Measurements from ENCODE around the gene FLNB. TPM values are rescaled to one million over a fixed set of nuclear protein-coding genes. Genes with fewer than 3 reads are reported as not detected.

The FLNB gene
- total and polyA plus RNA-seq, 9 of the 15 experiments (the other 6 are each of a cell fraction or from before 2014, with no cell fraction given), result 9.4 to 48.1 (median 25.6) TPM

DNA sequence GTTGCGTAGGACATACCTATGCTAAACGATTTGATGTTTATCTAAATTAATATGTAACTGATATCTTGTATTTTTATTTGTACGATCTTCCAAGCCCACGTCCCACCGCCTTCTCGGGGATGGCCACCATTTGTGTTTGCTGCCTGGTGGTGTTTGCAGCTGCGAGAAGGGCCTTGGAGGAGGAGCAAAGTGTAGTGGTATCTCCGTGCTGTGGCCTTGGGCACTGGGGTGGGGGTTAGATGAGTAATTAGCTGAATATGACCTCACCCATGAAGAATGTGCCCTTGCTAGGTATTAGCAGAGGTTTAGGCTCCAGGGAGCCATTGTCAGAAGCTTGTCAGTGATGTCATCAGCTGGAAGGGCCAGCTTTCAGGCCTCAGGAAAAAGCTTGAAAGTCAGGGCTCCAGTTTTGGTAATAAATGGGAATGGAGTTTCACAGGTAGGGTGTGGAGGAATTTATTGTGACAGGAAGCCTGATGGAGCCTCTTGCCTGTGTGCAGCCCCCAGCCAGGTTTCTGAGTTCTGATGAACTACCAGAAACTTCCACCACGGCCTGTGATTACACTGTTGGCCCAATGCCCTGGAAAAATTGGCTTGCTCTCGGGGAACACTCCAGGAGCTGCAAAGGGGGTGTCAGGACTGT, 41.0 kb downstream of the FLNB start (continued):
- TF ChIP-seq CTBP1 (IDR thresholded peaks at IDR 0.05; ENCODE audit: borderline replicate concordance), result 0 out of 2 replicates have a peak, but pooled peaks have one; percentile 25
- TF ChIP-seq, protein P1, sequence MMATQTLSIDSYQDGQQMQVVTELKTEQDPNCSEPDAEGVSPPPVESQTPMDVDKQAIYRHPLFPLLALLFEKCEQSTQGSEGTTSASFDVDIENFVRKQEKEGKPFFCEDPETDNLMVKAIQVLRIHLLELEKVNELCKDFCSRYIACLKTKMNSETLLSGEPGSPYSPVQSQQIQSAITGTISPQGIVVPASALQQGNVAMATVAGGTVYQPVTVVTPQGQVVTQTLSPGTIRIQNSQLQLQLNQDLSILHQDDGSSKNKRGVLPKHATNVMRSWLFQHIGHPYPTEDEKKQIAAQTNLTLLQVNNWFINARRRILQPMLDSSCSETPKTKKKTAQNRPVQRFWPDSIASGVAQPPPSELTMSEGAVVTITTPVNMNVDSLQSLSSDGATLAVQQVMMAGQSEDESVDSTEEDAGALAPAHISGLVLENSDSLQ (IDR thresholded peaks at IDR 0.05), result no peak
- peak; percentile 31; the same call in 1 of the 2 replicates for TF ChIP-seq CREM (IDR thresholded peaks at IDR 0.05; ENCODE audit: low read depth)
- TF ChIP-seq, protein P2, sequence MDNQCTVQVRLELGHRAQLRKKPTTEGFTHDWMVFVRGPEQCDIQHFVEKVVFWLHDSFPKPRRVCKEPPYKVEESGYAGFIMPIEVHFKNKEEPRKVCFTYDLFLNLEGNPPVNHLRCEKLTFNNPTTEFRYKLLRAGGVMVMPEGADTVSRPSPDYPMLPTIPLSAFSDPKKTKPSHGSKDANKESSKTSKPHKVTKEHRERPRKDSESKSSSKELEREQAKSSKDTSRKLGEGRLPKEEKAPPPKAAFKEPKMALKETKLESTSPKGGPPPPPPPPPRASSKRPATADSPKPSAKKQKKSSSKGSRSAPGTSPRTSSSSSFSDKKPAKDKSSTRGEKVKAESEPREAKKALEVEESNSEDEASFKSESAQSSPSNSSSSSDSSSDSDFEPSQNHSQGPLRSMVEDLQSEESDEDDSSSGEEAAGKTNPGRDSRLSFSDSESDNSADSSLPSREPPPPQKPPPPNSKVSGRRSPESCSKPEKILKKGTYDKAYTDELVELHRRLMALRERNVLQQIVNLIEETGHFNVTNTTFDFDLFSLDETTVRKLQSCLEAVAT (IDR thresholded peaks at IDR 0.05), result 0 out of 4 replicates have a peak, but pooled peaks of 1 of the 2 experiments have one; percentile 16
- TF ChIP-seq ZNF57 (CRISPR knock-in tag; IDR thresholded peaks at IDR 0.05), result no peak
- 0 out of 2 replicates have a peak, but pooled peaks have one; percentile 18 for TF ChIP-seq ZNF592 (IDR thresholded peaks at IDR 0.05)
- peak; percentile 92 for TF ChIP-seq JUND (IDR thresholded peaks at IDR 0.05; ENCODE audit: borderline replicate concordance, low read depth, low read length)
- peak; percentile 91 for TF ChIP-seq JUND (tag; IDR thresholded peaks at IDR 0.05; ENCODE audit: borderline replicate concordance, low read depth, low read length)

Data from K562 (cell line).